Anterior cingulate cortex (tissue), 58 donors: ENCODE data around the gene SMYD3.
A peak's percentile ranks its signal among the peaks of the same experiment; 100 is the strongest.

Experiments
- DNase-seq, 58 donors: peaks; one replicate each; lab custom pipeline; 2025; lab: John Stamatoyannopoulos, UW

Gene SMYD3

GRCh38 chr1:246128494-246129069, 378.5 kb downstream of the SMYD3 start:
- no peak for DNase-seq

GRCh38 chr1:246126580-246126979, 380.5 kb downstream of the SMYD3 start:
- DNase-seq, result no peak

GRCh38 chr1:246122071-246122470, 385.0 kb downstream of the SMYD3 start:
- no peak for DNase-seq

GRCh38 chr1:246121533-246121932, 385.5 kb downstream of the SMYD3 start:
- no peak for DNase-seq

GRCh38 chr1:246117066-246117791, 389.9 kb downstream of the SMYD3 start:
- peak in 11 of 58 donors; percentile 0 to 32 (median 9) for DNase-seq

GRCh38 chr1:246114369-246114768, 392.7 kb downstream of the SMYD3 start:
- no peak for DNase-seq

GRCh38 chr1:246113555-246114095, 393.5 kb downstream of the SMYD3 start:
- DNase-seq, result no peak

- no peak for DNase-seq
Observed at GRCh38 chr1:246111570-246111969, 395.5 kb downstream of the SMYD3 start.

- no peak for DNase-seq
Observed at GRCh38 chr1:246110343-246111219, 396.5 kb downstream of the SMYD3 start.

GRCh38 chr1:246108278-246108925, 398.7 kb downstream of the SMYD3 start:
- no peak for DNase-seq

- no peak for DNase-seq
Observed at GRCh38 chr1:246107516-246108277, 399.4 kb downstream of the SMYD3 start.

GRCh38 chr1:246106342-246106763, 400.7 kb downstream of the SMYD3 start:
- DNase-seq, result no peak

- no peak for DNase-seq
Observed at GRCh38 chr1:246104927-246105326, 402.2 kb downstream of the SMYD3 start.

GRCh38 chr1:246099570-246099969, 407.5 kb downstream of the SMYD3 start:
- no peak for DNase-seq

- no peak for DNase-seq
Observed at GRCh38 chr1:246096356-246096755, 410.7 kb downstream of the SMYD3 start.

GRCh38 chr1:246095443-246095842, 411.6 kb downstream of the SMYD3 start:
- no peak for DNase-seq

- no peak for DNase-seq
Observed at GRCh38 chr1:246093230-246093629, 413.8 kb downstream of the SMYD3 start.

- no peak for DNase-seq
Observed at GRCh38 chr1:246092136-246092535, 414.9 kb downstream of the SMYD3 start.

- DNase-seq, result no peak
Observed at GRCh38 chr1:246091477-246091876, 415.6 kb downstream of the SMYD3 start.

GRCh38 chr1:246086191-246086590, 420.9 kb downstream of the SMYD3 start:
- DNase-seq, result no peak
